IPS-NIHi7 (cell line): ENCODE measurements around the gene TRIAP1.
A peak's percentile ranks its signal among the peaks of the same experiment; 100 is the strongest.
"Not testable (repeated sequence)": the region's sequence is repeated elsewhere in the genome, so short reads cannot be mapped to it uniquely, and the experiment has no call there.

ENCODE experiments used
- DNase-seq: peaks from one replicate; pipeline ENCODE4 v3.0.0; 2012; ENCODE audit warnings: mixed read lengths; ENCODE audit errors: extremely low spot score

TRIAP1 gene

DNA sequence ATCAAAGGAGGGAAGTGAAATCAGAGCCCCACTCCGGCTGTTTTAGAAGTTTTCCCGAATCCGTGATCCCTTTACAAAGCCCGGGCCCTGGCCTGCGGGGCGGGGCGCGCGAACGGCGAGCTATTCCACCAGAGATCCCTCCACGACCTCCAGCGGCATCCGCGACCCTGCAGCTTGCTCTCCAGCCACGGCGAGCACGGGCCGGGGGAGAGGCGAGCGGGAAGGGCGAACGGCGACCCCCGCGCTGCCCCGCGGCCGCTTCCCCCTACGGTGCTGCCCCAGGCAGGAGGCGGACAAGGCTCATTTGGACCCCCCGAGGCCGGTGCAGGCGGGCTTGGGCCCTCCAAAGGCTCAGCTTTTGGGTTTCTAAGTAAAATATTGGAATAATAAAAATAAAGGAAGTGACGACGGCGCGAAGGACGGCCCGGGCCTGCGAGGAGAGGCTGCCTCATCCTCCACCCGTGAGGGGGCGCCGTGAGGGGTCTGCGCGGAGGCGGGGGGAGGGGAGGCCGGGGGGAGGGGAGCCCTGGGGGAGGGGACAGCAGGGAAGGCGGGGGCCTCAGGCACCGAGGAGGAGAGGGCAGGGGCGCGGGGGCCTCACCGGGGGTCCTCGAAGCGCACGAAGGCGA, 22.8 kb upstream of the TRIAP1 start:
- peak; percentile 70 for DNase-seq

DNA sequence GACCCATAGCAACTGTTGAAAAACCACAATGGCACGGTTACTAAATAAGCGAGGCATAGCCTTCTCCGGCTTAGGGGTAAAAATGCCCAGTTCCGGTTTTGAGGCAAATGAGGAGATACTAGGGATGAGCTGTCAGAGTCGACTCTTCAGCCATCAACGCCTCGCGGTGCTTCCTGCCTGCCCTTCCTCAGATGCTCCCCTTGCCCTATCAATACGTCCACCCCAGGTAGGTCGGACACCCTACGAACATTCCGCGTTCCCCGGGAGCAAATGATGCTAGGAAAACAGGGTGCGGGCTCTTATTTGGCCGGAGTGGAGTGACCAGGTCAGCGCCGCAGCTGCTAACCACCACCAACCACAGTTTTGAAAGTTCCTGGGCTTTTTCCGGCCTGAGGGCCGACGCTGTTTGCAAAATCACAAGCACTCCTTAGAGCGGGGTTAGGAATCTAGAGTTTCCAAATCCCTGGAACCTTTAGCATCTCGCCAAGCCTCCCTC, 22.2 kb upstream of the TRIAP1 start:
- peak; percentile 23 for DNase-seq

DNA sequence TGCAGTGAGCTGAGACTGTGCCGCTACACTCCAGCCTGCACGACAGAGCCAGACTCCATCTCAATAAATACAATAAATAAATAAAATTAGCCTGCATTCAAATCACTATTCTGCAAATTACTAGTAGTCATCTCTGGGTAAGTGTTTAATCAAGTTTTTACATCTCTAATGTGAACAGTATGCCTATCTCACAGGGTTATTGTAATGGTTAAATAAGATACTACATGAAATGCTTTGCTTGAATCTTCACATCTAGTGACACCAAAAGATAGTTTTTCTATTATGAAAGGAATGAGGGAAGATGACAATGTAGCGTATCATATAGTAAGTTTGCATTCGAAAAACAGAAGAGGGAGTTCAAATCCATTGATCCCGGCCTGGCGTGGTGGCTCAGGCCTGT, 21.3 kb upstream of the TRIAP1 start:
- DNase-seq: no peak

DNA sequence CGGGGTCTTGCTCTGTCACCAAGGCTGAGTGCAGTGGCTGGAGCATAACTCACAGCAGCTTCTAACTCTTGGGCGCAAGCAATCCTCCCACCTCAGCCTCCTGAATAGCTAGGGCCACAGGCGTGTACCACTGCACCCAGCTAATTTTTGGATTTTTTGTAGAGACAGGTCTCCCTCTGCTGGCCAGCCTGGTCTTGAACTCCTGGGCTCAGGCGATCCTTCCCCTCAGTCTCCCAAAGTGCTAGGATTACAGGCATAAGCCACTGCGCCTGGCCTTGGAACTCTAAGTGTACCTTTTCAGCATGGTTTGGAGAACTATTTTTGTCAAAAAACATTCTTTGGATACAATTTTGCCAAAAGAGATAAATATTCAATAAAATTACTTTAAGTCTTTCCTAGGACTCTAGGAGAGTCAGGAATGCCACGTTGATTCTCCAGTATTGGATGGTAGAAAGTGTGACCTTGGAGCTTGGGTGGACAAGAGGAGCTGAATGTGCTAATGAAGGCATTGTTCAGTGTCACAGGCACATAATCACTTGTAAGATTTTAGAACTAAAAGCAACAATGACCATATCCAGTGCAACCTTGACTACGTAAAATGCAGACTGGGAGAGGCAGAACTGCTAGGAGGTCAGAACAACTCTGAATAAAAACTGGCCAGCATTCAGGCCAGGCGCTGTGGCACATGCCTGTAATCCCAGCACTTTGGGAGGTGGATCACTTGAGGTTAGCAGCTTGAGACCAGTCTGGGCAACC, 20.6 kb upstream of the TRIAP1 start:
- DNase-seq: no peak

DNA sequence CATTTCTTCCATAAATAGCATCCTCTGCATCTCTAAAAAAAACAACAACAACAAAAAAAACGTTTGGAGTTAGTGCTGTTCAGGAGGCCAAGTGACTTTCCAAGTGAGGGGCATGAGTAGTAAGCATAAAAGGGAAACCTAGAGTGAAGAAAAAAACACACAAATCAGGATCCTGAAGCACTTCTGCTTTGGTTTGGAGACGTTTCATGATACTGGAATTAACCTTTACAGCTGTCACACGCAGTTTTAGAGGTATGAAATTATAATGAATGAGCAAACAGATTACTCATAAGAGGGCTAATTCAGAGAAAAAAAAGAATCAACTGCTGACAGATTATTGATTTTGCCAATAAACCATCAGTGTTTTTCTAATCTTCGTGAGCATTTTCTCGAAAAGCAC, 19.6 kb upstream of the TRIAP1 start:
- DNase-seq: no peak

DNA sequence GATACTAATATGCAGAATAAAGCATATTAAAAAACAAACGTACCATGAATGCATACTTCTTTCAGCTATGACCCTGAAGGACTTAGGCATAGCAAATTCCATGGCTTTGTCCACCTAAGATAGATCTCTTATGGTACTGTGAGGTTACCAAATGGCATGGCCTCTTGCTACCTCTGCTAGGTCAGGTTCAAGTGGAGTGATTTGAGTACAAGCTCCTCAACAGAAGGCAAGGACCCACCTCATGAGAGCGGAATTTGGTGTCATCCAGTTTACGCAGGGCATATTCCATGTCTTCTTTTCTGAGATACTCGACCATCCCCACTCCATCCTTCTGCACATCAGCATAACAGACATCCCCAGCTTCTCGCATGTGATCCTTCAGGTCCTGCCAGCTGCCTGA, 17.5 kb upstream of the TRIAP1 start:
- DNase-seq: no peak

DNA sequence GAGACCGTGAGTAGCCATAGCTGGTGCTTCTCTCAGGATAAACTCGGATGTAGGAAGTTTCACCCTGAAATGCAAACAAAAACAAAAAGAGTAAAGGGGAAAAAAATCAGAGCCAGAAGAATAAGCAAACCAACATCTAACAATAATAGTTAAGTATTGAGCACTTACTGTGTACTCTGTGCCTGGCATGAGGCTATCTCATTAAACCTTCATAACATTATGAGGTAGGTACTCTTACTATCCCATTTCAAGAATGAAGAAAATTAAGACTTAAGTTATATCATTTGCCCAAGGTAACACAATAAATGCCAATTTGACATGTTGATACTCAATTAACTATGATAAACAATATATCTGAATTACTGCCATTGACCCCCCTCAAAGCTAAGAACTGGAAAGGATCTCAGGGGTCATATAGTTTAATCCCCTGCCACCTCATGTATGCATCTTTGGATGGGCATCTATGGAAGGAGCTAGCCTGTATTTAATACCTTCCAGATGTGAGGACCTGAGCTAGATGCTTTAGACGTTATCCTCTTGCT, 16.0 kb upstream of the TRIAP1 start:
- DNase-seq: no peak

DNA sequence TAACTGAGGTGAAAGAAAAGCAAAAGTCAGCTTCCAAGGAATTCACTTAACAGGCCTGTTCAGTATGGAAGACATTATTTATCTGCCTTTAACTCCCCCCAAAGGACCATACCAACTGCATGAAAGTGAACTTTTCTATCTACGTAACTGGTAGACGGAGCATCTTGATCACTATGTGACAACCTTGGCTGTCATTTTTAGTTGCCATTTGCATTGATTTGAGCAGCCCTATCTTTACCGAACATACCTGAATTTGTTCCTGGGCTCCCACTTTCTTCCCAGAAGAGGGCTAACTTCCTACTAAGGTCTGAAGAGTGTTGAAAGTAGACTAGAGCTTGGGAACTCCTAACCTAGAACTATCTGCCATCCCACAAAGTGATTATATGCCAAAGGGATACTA, 14.0 kb upstream of the TRIAP1 start:
- no peak for DNase-seq

DNA sequence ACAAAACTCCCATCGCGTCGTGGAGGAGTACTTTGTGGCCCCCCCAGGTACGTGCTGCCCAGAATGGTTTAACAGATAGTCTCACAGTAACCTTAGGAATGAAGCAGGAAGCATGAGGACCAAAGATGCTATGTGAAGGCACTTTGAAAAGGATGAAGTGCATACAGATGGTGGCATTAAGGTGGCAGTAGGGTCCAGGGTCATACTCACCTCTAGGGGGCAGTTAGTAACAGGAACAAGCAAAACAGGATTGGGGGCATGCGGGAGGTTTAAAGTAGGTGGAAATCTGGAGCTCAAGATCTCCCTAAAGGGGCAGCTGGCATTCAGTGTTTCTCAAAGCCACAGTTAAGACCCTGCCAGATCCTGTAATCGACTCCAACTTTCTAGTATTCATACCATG, 10.9 kb upstream of the TRIAP1 start:
- peak; percentile 62 for DNase-seq

DNA sequence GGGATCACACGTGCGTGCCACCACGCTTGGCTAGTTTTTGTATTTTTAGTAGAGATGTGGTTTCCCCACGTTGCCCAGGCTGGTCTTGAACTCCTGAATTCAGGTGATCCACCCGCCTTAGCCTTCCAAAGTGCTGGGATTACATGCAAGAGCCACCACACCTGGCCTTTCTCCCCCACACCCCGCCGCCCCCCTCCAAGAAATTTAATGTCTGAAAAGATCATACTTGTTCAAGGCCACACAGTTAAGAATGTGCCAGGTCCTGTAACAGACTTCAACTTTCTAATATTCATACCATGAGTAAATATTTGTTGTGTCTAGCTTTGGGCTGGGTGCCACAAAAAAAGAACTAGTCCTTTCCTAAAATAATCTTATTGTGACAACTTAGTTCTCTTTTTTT, 9.1 kb upstream of the TRIAP1 start:
- DNase-seq: no peak

DNA sequence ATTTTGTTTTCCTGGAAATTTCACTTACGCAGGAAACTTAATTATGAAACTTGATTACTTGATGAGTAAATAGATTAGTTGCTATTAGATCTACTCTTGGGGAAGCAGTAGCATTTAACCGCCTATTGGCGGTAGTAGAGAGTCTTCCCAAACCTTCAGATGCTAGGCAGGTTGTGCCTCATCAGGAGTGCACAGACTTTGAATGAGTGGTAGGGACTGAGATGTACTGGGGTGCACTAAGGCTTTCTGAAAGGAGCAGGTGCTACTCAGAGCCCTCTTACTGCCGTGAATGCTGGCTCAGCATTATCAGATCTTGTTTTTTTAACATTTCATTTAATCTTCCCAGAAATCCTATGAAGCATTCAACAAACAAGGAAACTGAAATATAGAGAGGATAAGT, 7.8 kb upstream of the TRIAP1 start:
- DNase-seq: peak; percentile 53

DNA sequence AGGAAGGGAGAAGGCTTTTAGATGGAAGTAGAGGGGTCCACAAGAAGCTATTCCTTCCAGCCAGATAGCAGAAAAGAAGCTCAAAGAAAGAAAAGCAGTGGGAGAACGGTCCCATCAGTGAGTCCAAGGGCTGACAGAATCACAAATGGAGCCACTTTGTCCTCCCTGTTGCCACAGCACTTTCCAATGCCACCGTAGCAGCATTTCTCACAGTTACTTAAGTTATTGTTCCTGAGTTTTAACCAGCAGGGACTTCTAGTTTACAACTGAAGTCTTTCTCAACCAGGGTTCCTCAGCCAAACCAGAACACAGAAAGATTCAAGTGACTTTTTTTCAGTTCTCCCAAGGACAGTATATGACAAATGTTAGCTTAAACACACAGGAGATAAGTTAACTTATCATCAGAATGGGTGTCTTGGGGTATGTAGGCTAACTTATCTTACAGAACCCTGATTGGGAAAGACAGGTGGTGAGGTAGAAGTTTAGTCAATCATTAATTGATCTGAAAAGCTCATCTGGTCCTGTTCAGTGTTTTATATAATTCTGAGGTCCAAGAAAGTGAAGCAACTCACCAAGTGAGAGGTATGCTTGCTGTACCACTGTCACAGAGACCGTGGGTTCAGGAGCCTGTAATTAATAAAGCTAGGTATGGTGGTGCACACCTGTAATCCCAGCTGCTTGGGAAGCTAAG, 7.0 kb upstream of the TRIAP1 start:
- DNase-seq: no peak

DNA sequence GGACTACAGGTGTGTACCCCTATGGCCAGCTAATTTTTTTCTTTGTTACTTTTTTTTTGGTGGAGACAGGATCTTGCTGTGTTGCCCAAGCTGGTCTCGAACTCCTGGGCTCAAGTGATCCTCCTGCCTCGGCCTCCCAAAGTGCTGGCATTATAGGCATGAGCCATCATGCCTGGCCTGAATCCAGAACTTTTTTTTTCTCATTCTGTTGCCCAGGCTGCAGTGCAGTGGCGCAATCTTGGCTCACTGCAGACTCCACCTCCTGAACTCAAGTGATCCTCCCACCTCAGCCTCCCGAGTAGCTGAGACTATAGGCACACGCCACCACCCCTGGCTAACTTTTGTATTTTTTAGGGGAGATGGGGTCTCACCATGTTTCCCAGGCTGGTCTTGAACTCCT, 6.3 kb upstream of the TRIAP1 start:
- DNase-seq: not testable (repeated sequence)

DNA sequence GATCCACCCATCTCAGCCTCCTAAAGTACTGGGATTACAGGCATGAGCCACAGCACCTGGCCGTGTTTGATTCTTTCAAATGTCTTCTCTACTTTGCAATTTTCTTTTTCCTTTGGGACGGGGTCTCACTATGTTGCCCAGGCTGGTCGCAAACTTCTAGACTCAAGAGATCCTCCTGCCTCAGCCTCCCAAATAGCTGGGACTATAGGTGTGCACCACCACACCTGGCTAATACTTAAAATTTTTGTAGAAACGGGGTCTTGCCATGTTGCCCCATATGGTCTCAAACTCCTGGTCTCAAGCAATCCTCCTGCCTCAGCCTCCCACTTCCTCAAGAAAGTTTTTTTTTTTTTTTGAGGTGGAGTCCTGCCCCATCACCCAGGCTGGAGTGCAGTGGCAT, 1.8 kb upstream of the TRIAP1 start:
- no peak for DNase-seq

DNA sequence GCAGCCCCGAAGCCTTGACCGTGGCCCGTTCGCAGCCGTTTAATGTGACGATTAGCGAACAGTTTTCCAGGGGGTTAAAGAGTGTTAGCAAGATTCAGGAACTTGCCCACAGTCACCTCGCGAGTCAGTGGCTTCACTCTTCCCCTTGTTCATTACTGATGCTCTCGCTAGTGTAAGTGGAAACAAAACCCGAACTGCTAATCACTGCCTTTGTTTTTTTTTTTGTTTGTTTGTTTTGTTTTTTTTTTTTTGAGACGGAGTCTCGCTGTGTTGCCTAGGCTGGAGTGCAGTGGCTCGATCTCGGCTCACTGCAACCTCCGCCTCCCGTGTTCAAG, 627 bp upstream of the TRIAP1 start:
- not testable (repeated sequence) for DNase-seq

DNA sequence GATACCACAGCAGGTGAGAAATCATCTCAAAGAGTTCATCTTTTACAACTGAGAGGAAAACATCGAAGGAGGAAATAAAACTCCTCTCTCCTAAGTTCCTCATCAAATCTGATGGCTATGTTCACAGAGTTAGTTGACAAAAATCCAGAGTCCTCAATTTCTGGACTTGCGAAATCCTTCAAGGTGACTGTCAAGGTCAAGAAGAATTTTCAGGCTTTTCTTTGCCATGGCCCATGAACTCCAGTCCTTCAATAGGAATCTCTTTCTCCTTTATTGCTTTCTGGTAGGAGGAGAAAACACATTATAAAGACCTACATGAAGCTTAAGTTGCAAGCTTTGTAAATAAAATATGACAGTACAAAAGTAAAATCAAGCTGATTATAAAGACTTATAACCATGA, 1.5 kb downstream of the TRIAP1 start:
- no peak for DNase-seq

DNA sequence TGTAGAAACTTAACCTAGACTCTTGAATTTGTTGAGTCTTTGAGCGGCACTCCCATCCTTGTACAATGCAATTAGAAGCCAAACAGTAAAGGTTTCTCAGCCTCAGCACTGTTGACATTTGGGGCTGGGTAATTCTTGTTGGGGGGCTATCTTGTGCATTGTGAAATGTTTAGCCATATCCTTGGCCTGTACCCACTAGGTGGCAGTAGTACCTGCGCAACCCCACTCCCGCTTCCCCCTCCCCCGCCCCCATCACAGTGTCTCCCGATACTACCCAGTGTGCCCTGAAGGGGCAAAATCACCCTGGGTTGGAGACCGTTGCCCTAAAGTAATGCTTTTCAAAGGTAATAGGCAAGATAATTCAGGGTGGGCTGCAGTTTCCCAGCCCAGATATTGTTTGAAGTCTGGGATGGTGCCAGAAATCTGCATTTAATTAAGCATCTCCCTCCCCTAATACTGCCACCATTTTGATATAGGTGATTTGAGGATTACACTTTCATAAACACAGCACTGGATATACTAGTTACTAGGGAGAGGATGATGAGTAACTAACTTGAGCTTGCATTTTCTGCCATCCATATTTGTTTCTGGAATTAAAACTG, 6.4 kb downstream of the TRIAP1 start:
- DNase-seq: peak; percentile 82

DNA sequence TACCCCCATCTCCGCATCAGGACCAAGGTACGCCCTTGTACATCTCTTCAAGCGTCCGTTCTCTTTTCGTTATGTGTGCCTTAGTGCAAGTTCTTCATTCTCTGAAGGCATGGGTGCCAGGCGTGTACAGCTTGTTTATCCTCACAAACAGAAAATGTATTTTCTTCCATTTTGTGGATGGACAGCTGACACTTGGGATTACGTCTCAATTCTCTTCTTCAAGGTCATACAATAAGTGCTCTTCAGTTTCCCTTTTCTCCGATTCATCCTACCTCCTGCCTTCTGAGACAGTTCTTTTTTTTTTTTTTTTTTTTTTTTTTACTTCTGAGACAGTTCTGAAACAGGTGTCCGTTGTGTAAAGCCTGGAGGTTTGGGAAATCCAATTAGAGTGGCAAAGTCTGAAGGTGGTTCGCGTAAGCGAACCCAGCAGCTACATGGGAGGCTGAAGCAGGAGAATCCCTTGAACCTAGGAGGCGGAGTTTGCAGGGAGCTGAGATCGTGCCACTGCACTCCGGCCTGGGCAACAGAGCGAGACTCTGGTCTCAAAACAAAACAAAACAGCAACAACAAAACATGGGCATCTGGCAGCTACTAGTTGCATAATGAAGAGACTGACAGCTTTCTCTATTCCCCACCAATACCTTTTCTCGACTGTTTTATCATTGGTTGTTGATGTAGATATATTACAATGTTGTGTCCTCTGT, 7.5 kb downstream of the TRIAP1 start:
- no peak for DNase-seq

DNA sequence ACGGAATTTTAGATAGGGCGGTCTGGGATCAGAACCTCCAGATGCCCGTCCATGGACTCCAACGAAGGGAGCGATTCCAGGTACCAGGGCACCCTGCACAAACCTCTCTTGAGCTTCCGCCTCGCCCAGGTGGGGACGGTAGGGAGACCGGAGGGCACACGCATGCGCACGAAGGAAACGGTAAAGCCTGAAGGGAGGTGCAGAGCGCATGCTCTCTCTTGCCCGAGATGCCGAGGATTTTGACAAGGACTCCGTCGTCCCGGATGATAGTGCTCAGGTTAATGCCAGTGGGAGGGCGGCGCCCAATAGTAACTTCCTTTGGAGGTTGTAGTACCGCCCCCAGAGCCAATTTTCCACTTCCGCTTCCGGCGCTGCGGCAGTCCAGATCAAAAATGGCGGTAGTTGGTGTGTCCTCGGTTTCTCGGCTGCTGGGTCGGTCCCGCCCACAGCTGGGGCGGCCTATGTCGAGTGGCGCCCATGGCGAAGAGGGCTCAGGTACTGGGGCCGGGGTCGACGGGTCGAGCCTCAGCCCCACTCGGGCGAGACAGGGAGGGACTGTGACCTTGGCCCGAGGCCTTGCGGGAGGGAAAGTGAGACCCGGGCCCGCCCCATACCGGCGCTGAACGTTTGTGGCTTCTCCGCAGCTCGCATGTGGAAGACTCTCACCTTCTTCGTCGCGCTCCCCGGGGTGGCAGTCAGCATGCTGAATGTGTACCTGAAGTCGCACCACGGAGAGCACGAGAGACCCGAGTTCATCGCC, 8.3 kb downstream of the TRIAP1 start, which contains the start of gene COX6A1:
COX6A1 (plus strand) TSS at position 379 of the 760 bp plus-strand sequence; CDS start at position 393, 14 bp downstream.
- peak; percentile 99 for DNase-seq

DNA sequence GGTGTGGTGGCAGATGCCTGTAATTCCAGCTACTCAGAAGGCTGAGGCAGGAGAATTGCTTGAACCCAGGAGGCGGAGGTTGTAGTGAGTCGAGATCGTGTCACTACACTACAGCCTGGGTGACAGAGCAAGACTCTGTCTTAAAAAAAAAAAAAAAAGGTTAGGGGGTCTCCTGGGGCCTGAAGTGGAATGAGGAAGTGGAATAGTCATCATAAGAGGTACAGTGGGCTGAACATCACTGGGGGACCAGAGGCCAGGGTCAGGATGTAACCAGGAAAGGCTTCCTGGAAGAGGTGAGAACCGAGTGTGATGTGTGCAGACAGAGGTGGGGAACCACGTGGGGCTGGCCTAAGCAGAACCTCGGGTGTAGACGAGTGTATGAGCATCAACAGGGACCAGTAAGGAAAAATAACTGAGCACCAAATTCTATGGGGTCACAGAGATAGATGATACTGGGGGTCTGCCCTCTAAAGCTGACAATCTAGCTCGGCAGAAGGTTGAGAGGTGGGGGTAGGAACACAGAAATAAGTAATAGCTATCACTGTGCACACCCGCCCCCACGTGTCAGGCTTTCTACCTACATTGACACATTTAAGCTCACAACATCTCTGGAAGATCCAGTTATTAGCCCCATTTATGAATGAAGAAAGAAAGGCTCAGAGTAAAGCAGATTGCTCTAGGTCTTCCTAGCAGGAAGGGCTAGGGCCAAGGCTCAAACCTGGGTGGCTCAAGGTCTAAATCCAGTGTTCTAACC, 13.2 kb downstream of the TRIAP1 start:
- no peak for DNase-seq
